Measurements from ENCODE around the gene SORBS1. TPM values are rescaled to one million over a fixed set of nuclear protein-coding genes. Genes with fewer than 3 reads are reported as not detected.

SORBS1 gene
- total and polyA plus RNA-seq, 2 of the 13 experiments (the other 11 are each of a cell fraction or from before 2014, with no cell fraction given): 16.8 to 39.8 TPM

DNA sequence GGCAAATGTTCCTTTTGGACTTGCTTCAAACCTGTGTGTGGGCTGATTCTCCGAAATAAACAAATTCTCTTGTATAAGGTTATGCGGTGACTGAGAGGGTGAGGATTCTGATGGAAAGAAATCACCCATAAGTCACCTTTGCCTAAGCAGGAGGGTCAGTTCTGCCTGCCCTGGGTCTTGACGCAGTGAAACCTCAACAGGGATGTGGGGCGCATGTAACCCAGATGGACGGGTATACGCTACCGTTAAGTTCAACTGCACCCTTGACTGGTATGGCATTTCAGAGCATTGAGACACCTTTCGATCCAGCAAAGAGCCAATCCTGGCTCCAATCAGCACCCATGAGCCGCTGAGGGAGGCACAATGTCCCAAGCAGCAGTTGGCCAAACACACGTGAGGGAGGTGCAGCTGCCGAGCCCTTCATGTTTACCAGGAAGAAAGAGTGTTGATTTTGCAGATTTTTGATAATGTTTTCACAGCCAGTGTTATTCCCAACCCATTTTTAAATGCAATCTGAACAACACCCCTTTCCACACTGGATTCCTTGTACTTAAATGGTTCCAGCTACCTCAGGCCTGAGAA is 48.1 kb downstream of the SORBS1 start (continued):
- TF ChIP-seq ARNTL (CRISPR knock-in tag; IDR thresholded peaks at IDR 0.05) (peak; percentile 50; the same call in 1 of the 2 replicates), ZNF713 (CRISPR knock-in tag; IDR thresholded peaks at IDR 0.05) (no peak), SNRNP70 (IDR thresholded peaks at IDR 0.05; ENCODE audit: low read depth, low read length) (no peak), CHCHD3 (CRISPR knock-in tag; IDR thresholded peaks at IDR 0.05) (no peak), ISL2 (CRISPR knock-in tag; IDR thresholded peaks at IDR 0.05) (no peak), MIER2 (CRISPR knock-in tag; IDR thresholded peaks at IDR 0.05) (no peak), ARNT (IDR thresholded peaks at IDR 0.05) (no peak), RELA (CRISPR knock-in tag; IDR thresholded peaks at IDR 0.05) (no peak), SOX13 (IDR thresholded peaks at IDR 0.05) (no peak), SOX13 (CRISPR knock-in tag; conservative IDR thresholded peaks at IDR 0.05 in 1 of 2, IDR thresholded peaks at IDR 0.05 in 1 of 2) (peak in 1 of 2 experiments; percentile 59; a peak in 1 of 4 replicates), ARHGAP35 (CRISPR knock-in tag; IDR thresholded peaks at IDR 0.05; ENCODE audit: borderline replicate concordance) (no peak), ZNF775 (CRISPR knock-in tag; IDR thresholded peaks at IDR 0.05; ENCODE audit: borderline replicate concordance) (no peak), TCF7 (IDR thresholded peaks at IDR 0.05; ENCODE audit: low read depth) (no peak), NFYB (CRISPR knock-in tag; IDR thresholded peaks at IDR 0.05) (no peak), GATAD2A (CRISPR knock-in tag; IDR thresholded peaks at IDR 0.05) (peak; percentile 23; the same call in 1 of the 2 replicates), ZNF34 (CRISPR knock-in tag; IDR thresholded peaks at IDR 0.05; ENCODE audit: borderline replicate concordance) (no peak), HOXA3 (CRISPR knock-in tag; IDR thresholded peaks at IDR 0.05) (peak; percentile 23; the same call in 1 of the 2 replicates), ZGPAT (CRISPR knock-in tag; IDR thresholded peaks at IDR 0.05) (no peak), NR2F2 (IDR thresholded peaks at IDR 0.05; ENCODE audit: borderline replicate concordance, low read depth) (no peak), ZNF543 (CRISPR knock-in tag; IDR thresholded peaks at IDR 0.05) (no peak), ZNF124 (CRISPR knock-in tag; IDR thresholded peaks at IDR 0.05) (no peak), RARG (CRISPR knock-in tag; IDR thresholded peaks at IDR 0.05; ENCODE audit: low read depth) (no peak), MLX (CRISPR knock-in tag; IDR thresholded peaks at IDR 0.05) (0 out of 2 replicates have a peak, but pooled peaks have one; percentile 21), NFIC (IDR thresholded peaks at IDR 0.05; ENCODE audit: low read length) (no peak), ZNF7 (CRISPR knock-in tag; IDR thresholded peaks at IDR 0.05) (no peak), ZNF205 (CRISPR knock-in tag; IDR thresholded peaks at IDR 0.05) (no peak), STAG1 (CRISPR knock-in tag; IDR thresholded peaks at IDR 0.05) (no peak), ZNF773 (CRISPR knock-in tag; IDR thresholded peaks at IDR 0.05; ENCODE audit: borderline replicate concordance) (no peak), TAF15 (IDR thresholded peaks at IDR 0.05; ENCODE audit: low read depth, low read length, poor library complexity, severe bottlenecking) (no peak), SIN3B (IDR thresholded peaks at IDR 0.05; ENCODE audit: low read length) (no peak), ZNF777 (CRISPR knock-in tag; IDR thresholded peaks at IDR 0.05) (no peak)
- TF ChIP-seq, protein P1, sequence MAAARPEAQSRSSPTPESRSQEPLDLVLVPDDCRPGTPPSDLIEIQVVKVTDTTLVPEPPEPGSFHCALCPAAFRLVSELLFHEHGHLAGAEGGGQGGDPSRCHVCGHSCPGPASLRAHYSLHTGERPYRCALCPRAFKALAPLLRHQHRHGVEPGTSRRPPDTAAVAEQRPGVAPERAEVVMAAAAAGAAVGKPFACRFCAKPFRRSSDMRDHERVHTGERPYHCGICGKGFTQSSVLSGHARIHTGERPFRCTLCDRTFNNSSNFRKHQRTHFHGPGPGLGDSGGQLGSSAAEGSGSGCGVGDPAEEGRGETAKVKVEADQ (CRISPR knock-in tag; IDR thresholded peaks at IDR 0.05; ENCODE audit: borderline replicate concordance): no peak
